Hepatocyte (in vitro differentiated cells): Measurements from ENCODE around the gene LHFPL2. TPM values are rescaled to one million over a fixed set of nuclear protein-coding genes. Genes with fewer than 3 reads are reported as not detected.
"Not testable (repeated sequence)": the region's sequence is repeated elsewhere in the genome, so short reads cannot be mapped to it uniquely, and the experiment has no call there.

Experiments
- DNase-seq: peaks from one replicate; pipeline ENCODE4 v3.0.0-alpha.2; 2016; ENCODE audit warnings: low spot score
- H2AFZ ChIP-seq: fragments of 200-600 bp; sonication (generic); 2 replicates; pipeline ENCODE4 v1.6.0; 2016; ENCODE audit warnings: antibody characterized with exemption, mild to moderate bottlenecking
- H3K27ac ChIP-seq: fragments of 200-600 bp; sonication (generic); 2 replicates; pipeline ENCODE4 v1.5.1; 2016; ENCODE audit warnings: mild to moderate bottlenecking
- H3K27me3 ChIP-seq: fragments of 200-600 bp; sonication (generic); 2 replicates; pipeline ENCODE4 v1.6.1; 2016
- H3K36me3 ChIP-seq: fragments of 200-600 bp; sonication (generic); replicated peaks from 2 replicates; pipeline ENCODE4 v1.5.1; 2016; ENCODE audit warnings: low read depth; ENCODE audit not compliant: insufficient read depth
- H3K4me1 ChIP-seq: fragments of 200-600 bp; sonication (generic); 2 replicates; pipeline ENCODE4 v1.5.1; 2016; ENCODE audit warnings: mild to moderate bottlenecking, moderate library complexity; ENCODE audit not compliant: insufficient read depth
- H3K4me2 ChIP-seq: fragments of 200-600 bp; sonication (generic); 2 replicates; pipeline ENCODE4 v1.6.0; 2016
- H3K4me3 ChIP-seq: fragments of 200-600 bp; sonication (generic); 2 replicates; pipeline ENCODE4 v1.5.1; 2016; ENCODE audit warnings: mild to moderate bottlenecking
- H3K79me2 ChIP-seq: fragments of 200-600 bp; sonication (generic); 2 replicates; pipeline ENCODE4 v1.6.0; 2017; ENCODE audit warnings: mild to moderate bottlenecking
- H3K9me2 ChIP-seq: fragments of 200-600 bp; sonication (generic); replicated peaks from 2 replicates; pipeline ENCODE4 v1.6.0; 2017; ENCODE audit warnings: mild to moderate bottlenecking; ENCODE audit not compliant: insufficient read depth
- H3K9me3 ChIP-seq: fragments of 200-600 bp; sonication (generic); 2 replicates; pipeline ENCODE4 v1.5.1; 2016; ENCODE audit warnings: low read depth, mild to moderate bottlenecking
- H4K20me1 ChIP-seq: fragments of 200-600 bp; sonication (generic); 2 replicates; pipeline ENCODE4 v1.6.0; 2016; ENCODE audit warnings: mild to moderate bottlenecking; ENCODE audit not compliant: insufficient read depth, poor library complexity, severe bottlenecking
- CTCF ChIP-seq: fragments of 200-600 bp; sonication (generic); IDR thresholded peaks from 2 replicates; pipeline ENCODE4 v1.5.1; 2016; ENCODE audit warnings: antibody characterized with exemption, mild to moderate bottlenecking; ENCODE audit not compliant: poor library complexity
- EZH2 ChIP-seq: fragments of 200-600 bp; sonication (generic); IDR thresholded peaks from 2 replicates; pipeline ENCODE4 v1.6.1; 2016; ENCODE audit warnings: antibody characterized with exemption, mild to moderate bottlenecking, borderline replicate concordance
- EZH2phosphoT487 ChIP-seq: fragments of 200-600 bp; sonication (generic); IDR thresholded peaks from one replicate; pipeline ENCODE4 v1.6.1; 2018; ENCODE audit warnings: antibody characterized with exemption, mild to moderate bottlenecking, low read depth, moderate library complexity; ENCODE audit not compliant: unreplicated experiment, severe bottlenecking
- WGBS: methylation state at CpG from one replicate; pipeline ENCODE4 v1.1.6; 2016; ENCODE audit warnings: low lambda C conversion rate; ENCODE audit errors: missing lambda C conversion rate; 5-methylcytosine and 5-hydroxymethylcytosine counted together
- polyA plus RNA-seq: library from polyadenylated mRNA; unstranded; fragments of >200 nt; fragmentation: Nextera tagmentation; extraction: Ambion mirVana; gene quantifications from 2 replicates; pipeline ENCODE4 v1.2.1, GENCODE V29; 2016
- total RNA-seq: library from RNA; depleted of rRNA; stranded (reverse); fragments of >200 nt; gene quantifications from 2 replicates; pipeline ENCODE4 v1.2.3, GENCODE V29; 2014

LHFPL2 gene
- total and polyA plus RNA-seq, 2 experiments from 2014 or later = 15.6 to 39.9 TPM

DNA sequence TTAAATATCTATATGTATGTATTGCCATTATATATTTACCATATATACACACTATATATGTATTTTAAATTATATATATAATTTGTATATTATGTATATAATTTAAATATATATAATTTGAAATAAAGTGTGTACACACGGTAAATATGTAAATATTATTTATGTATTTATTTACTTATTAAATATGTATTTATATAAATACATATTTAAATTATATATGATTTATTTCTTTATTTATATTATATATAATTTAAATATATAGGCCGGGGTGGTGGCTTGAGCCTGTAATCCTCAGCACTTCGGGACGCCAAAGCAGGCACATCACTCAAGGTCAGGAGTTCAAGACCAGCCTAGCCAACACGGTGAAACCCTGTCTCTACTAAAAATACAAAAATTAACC, 31.3 kb upstream of the LHFPL2 start:
- H3K4me2 ChIP-seq = no peak overlapping the region
- DNase-seq = no peak
- no peak overlapping the region for H2AFZ ChIP-seq
- peaks cover 14% of the 10 kb centered on the region for H3K4me1 ChIP-seq
- no peaks in the 10 kb centered on the region for H3K27me3 ChIP-seq
- H4K20me1 ChIP-seq = no peaks in the 10 kb centered on the region
- H3K4me3 ChIP-seq = no peak overlapping the region
- H3K79me2 ChIP-seq = no peaks in the 10 kb centered on the region
- H3K27ac ChIP-seq = no peak overlapping the region
- no peaks in the 10 kb centered on the region for H3K9me2 ChIP-seq
- WGBS = 98% methylated on average over 5 of the region's 5 CpGs
- no peaks in the 10 kb centered on the region for H3K9me3 ChIP-seq
- H3K36me3 ChIP-seq = no peaks in the 10 kb centered on the region
- TF ChIP-seq EZH2phosphoT487 (no peak), CTCF (no peak), EZH2 (no peak)

GRCh38 chr5:78677777-78678668, 29.5 kb upstream of the LHFPL2 start:
- DNase-seq = peak; percentile 55
- Histone ChIP-seq H3K4me1 (peaks cover 14% of the 10 kb centered on the region), H3K27me3 (no peaks in the 10 kb centered on the region), H2AFZ (no peak overlapping the region), H3K9me2 (no peaks in the 10 kb centered on the region), H3K4me3 (no peak overlapping the region), H3K36me3 (no peaks in the 10 kb centered on the region), H3K4me2 (peak overlapping the region; percentile 1), H3K27ac (peak overlapping the region; percentile 61), H3K9me3 (no peaks in the 10 kb centered on the region), H4K20me1 (no peaks in the 10 kb centered on the region), H3K79me2 (no peaks in the 10 kb centered on the region)
- no peak for TF ChIP-seq EZH2
- TF ChIP-seq EZH2phosphoT487 = no peak
- no peak for TF ChIP-seq CTCF
- 31% methylated on average over 6 of the region's 6 CpGs for WGBS

- Histone ChIP-seq H3K4me2 (no peak overlapping the region), H3K4me3 (no peak overlapping the region), H4K20me1 (no peaks in the 10 kb centered on the region), H3K27me3 (no peaks in the 10 kb centered on the region), H3K4me1 (peaks cover 27% of the 10 kb centered on the region), H3K9me3 (no peaks in the 10 kb centered on the region), H3K27ac (peak overlapping the region; percentile 61), H3K79me2 (no peaks in the 10 kb centered on the region), H3K9me2 (no peaks in the 10 kb centered on the region), H2AFZ (no peak overlapping the region), H3K36me3 (no peaks in the 10 kb centered on the region)
- peak; percentile 27 for DNase-seq
- TF ChIP-seq EZH2 = no peak
- no peak for TF ChIP-seq CTCF
- no peak for TF ChIP-seq EZH2phosphoT487
- whole genome bisulfite sequencing = 74% methylated on average over 6 of the region's 6 CpGs
These were observed 27.6 kb upstream of the LHFPL2 start for GRCh38 chr5:78675956-78676730.

DNA sequence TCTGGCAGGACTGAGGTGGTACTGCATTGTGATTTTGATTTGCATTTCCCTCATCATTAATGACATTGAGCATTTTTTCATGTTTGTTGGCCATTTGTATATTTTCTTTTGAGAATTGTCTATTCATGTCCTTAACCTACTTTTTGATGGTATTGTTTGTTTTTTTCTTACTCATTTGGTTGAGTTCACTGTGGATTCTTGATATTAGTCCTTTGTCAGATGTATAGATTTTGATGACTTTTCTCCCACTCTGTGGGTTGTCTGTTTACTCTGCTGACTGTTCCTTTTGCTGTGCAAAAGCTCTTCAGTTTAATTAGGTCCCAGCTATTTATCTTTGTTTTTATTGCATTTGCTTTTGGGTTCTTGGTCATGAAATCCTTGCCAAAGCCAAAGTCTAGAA, 25.3 kb upstream of the LHFPL2 start:
- not testable (repeated sequence) for H4K20me1 ChIP-seq, H3K27ac ChIP-seq, H3K36me3 ChIP-seq, H3K4me3 ChIP-seq, H3K79me2 ChIP-seq, H3K9me2 ChIP-seq, H3K27me3 ChIP-seq, H3K4me2 ChIP-seq, DNase-seq, H3K9me3 ChIP-seq, H2AFZ ChIP-seq
- peaks cover 29% of the 10 kb centered on the region for H3K4me1 ChIP-seq
